ENCODE results near the gene CLPTM1L.
"Not testable (repeated sequence)": the region's sequence is repeated elsewhere in the genome, so short reads cannot be mapped to it uniquely, and the experiment has no call there.

Gene CLPTM1L

GRCh38 chr5:1378866-1379659, 34.2 kb upstream of the CLPTM1L start:
- 95% methylated on average over 24 of the region's 24 CpGs for WGBS

GRCh38 chr5:1378096-1378495, 33.2 kb upstream of the CLPTM1L start:
- peaks cover 21% of the 10 kb centered on the region for H3K27me3 ChIP-seq (ENCODE audit: insufficient read depth, low read length)
- 95% methylated on average over 18 of the region's 18 CpGs for WGBS

More at GRCh38 chr5:1378866-1379659, 34.2 kb upstream of the CLPTM1L start:
- Histone ChIP-seq H3K9ac (ENCODE audit: low read depth, low read length) (no peak overlapping the region), H3K4me1 (ENCODE audit: insufficient read depth, low read length) (no peaks in the 10 kb centered on the region), H3K9me3 (ENCODE audit: insufficient read depth, low read depth, low read length) (peaks cover 7% of the 10 kb centered on the region), H3K4me3 (ENCODE audit: low read length) (no peak overlapping the region), H3K27ac (ENCODE audit: low read depth, low read length) (no peak overlapping the region), H3K36me3 (ENCODE audit: insufficient read depth, low read length) (no peaks in the 10 kb centered on the region), H3K27me3 (ENCODE audit: insufficient read depth, low read length) (peaks cover 24% of the 10 kb centered on the region)

GRCh38 chr5:1376981-1377380, 32.1 kb upstream of the CLPTM1L start:
- 92% methylated on average over 3 of the region's 3 CpGs for whole genome bisulfite sequencing
- Histone ChIP-seq H3K9ac (ENCODE audit: low read depth, low read length) (no peak overlapping the region), H3K9me3 (ENCODE audit: insufficient read depth, low read depth, low read length) (peaks cover 7% of the 10 kb centered on the region), H3K27me3 (ENCODE audit: insufficient read depth, low read length) (peaks cover 21% of the 10 kb centered on the region), H3K4me3 (ENCODE audit: low read length) (no peak overlapping the region), H3K36me3 (ENCODE audit: insufficient read depth, low read length) (no peaks in the 10 kb centered on the region), H3K4me1 (ENCODE audit: insufficient read depth, low read length) (no peaks in the 10 kb centered on the region), H3K27ac (ENCODE audit: low read depth, low read length) (no peak overlapping the region)

More at GRCh38 chr5:1378096-1378495, 33.2 kb upstream of the CLPTM1L start:
- no peak overlapping the region for H3K4me3 ChIP-seq (ENCODE audit: low read length)
- H3K4me1 ChIP-seq (ENCODE audit: insufficient read depth, low read length): no peaks in the 10 kb centered on the region
- no peak overlapping the region for H3K27ac ChIP-seq (ENCODE audit: low read depth, low read length)
- no peaks in the 10 kb centered on the region for H3K36me3 ChIP-seq (ENCODE audit: insufficient read depth, low read length)
- peaks cover 7% of the 10 kb centered on the region for H3K9me3 ChIP-seq (ENCODE audit: insufficient read depth, low read depth, low read length)
- no peak overlapping the region for H3K9ac ChIP-seq (ENCODE audit: low read depth, low read length)

GRCh38 chr5:1375871-1376810, 31.2 kb upstream of the CLPTM1L start:
- WGBS: 89% methylated on average over 23 of the region's 23 CpGs
- no peaks in the 10 kb centered on the region for H3K4me1 ChIP-seq (ENCODE audit: insufficient read depth, low read length)
- no peak overlapping the region for H3K9ac ChIP-seq (ENCODE audit: low read depth, low read length)
- peaks cover 7% of the 10 kb centered on the region for H3K9me3 ChIP-seq (ENCODE audit: insufficient read depth, low read depth, low read length)
- H3K27me3 ChIP-seq (ENCODE audit: insufficient read depth, low read length): peaks cover 16% of the 10 kb centered on the region
- no peaks in the 10 kb centered on the region for H3K36me3 ChIP-seq (ENCODE audit: insufficient read depth, low read length)
- H3K4me3 ChIP-seq (ENCODE audit: low read length): no peak overlapping the region
- no peak overlapping the region for H3K27ac ChIP-seq (ENCODE audit: low read depth, low read length)

- Histone ChIP-seq H3K9ac (ENCODE audit: low read depth, low read length) (no peak overlapping the region), H3K4me1 (ENCODE audit: insufficient read depth, low read length) (no peaks in the 10 kb centered on the region), H3K4me3 (ENCODE audit: low read length) (no peak overlapping the region), H3K9me3 (ENCODE audit: insufficient read depth, low read depth, low read length) (peaks cover 2% of the 10 kb centered on the region), H3K36me3 (ENCODE audit: insufficient read depth, low read length) (no peaks in the 10 kb centered on the region), H3K27ac (ENCODE audit: low read depth, low read length) (no peak overlapping the region), H3K27me3 (ENCODE audit: insufficient read depth, low read length) (peaks cover 7% of the 10 kb centered on the region; the same call in 1 of the 2 replicates)
- 89% methylated on average over 6 of the region's 6 CpGs for WGBS
These were observed 29.8 kb upstream of the CLPTM1L start for GRCh38 chr5:1374679-1375055.

GRCh38 chr5:1374030-1374678, 29.3 kb upstream of the CLPTM1L start:
- 90% methylated on average over 9 of the region's 9 CpGs for WGBS
- Histone ChIP-seq H3K36me3 (ENCODE audit: insufficient read depth, low read length) (no peaks in the 10 kb centered on the region), H3K4me3 (ENCODE audit: low read length) (no peak overlapping the region), H3K4me1 (ENCODE audit: insufficient read depth, low read length) (no peaks in the 10 kb centered on the region), H3K9ac (ENCODE audit: low read depth, low read length) (no peak overlapping the region), H3K27ac (ENCODE audit: low read depth, low read length) (no peak overlapping the region), H3K27me3 (ENCODE audit: insufficient read depth, low read length) (0 out of 2 replicates have a peak, but pooled peaks cover 3% of the 10 kb centered on the region), H3K9me3 (ENCODE audit: insufficient read depth, low read depth, low read length) (no peaks in the 10 kb centered on the region)

- not testable (repeated sequence) for H3K27me3 ChIP-seq (ENCODE audit: insufficient read depth, low read length); H3K27ac ChIP-seq (ENCODE audit: low read depth, low read length); H3K9me3 ChIP-seq (ENCODE audit: insufficient read depth, low read depth, low read length); H3K4me1 ChIP-seq (ENCODE audit: insufficient read depth, low read length); H3K36me3 ChIP-seq (ENCODE audit: insufficient read depth, low read length); H3K9ac ChIP-seq (ENCODE audit: low read depth, low read length); H3K4me3 ChIP-seq (ENCODE audit: low read length)
- WGBS: 95% methylated on average over 4 of the region's 4 CpGs
These were observed 27.1 kb upstream of the CLPTM1L start for GRCh38 chr5:1371972-1372342.

GRCh38 chr5:1371218-1371971, 26.5 kb upstream of the CLPTM1L start:
- Histone ChIP-seq H3K9me3 (ENCODE audit: insufficient read depth, low read depth, low read length) (no peaks in the 10 kb centered on the region), H3K36me3 (ENCODE audit: insufficient read depth, low read length) (no peaks in the 10 kb centered on the region), H3K9ac (ENCODE audit: low read depth, low read length) (no peak overlapping the region), H3K27me3 (ENCODE audit: insufficient read depth, low read length) (no peaks in the 10 kb centered on the region), H3K27ac (ENCODE audit: low read depth, low read length) (no peak overlapping the region), H3K4me3 (ENCODE audit: low read length) (no peak overlapping the region), H3K4me1 (ENCODE audit: insufficient read depth, low read length) (no peaks in the 10 kb centered on the region)
- 92% methylated on average over 13 of the region's 13 CpGs for WGBS

GRCh38 chr5:1370006-1370405, 25.1 kb upstream of the CLPTM1L start:
- H3K4me3 ChIP-seq (ENCODE audit: low read length): no peak overlapping the region
- H3K27ac ChIP-seq (ENCODE audit: low read depth, low read length): no peak overlapping the region
- WGBS: 92% methylated on average over 6 of the region's 7 CpGs
- H3K27me3 ChIP-seq (ENCODE audit: insufficient read depth, low read length): no peaks in the 10 kb centered on the region
- no peaks in the 10 kb centered on the region for H3K36me3 ChIP-seq (ENCODE audit: insufficient read depth, low read length)
- no peaks in the 10 kb centered on the region for H3K4me1 ChIP-seq (ENCODE audit: insufficient read depth, low read length)
- no peak overlapping the region for H3K9ac ChIP-seq (ENCODE audit: low read depth, low read length)
- no peaks in the 10 kb centered on the region for H3K9me3 ChIP-seq (ENCODE audit: insufficient read depth, low read depth, low read length)

- Histone ChIP-seq H3K27me3 (ENCODE audit: insufficient read depth, low read length) (no peaks in the 10 kb centered on the region), H3K27ac (ENCODE audit: low read depth, low read length) (no peak overlapping the region), H3K9ac (ENCODE audit: low read depth, low read length) (no peak overlapping the region), H3K4me1 (ENCODE audit: insufficient read depth, low read length) (no peaks in the 10 kb centered on the region), H3K4me3 (ENCODE audit: low read length) (no peak overlapping the region), H3K36me3 (ENCODE audit: insufficient read depth, low read length) (no peaks in the 10 kb centered on the region), H3K9me3 (ENCODE audit: insufficient read depth, low read depth, low read length) (no peaks in the 10 kb centered on the region)
- WGBS: 94% methylated on average over 4 of the region's 4 CpGs
These were observed 23.9 kb upstream of the CLPTM1L start for GRCh38 chr5:1368756-1369155.

Measured in HUES64 (cell line).